Thoracic aorta (tissue), 2 donors: Measurements from ENCODE around the gene GLUL. TPM values are rescaled to one million over a fixed set of nuclear protein-coding genes. Genes with fewer than 3 reads are reported as not detected.
A peak's percentile ranks its signal among the peaks of the same experiment; 100 is the strongest.

Source experiments
- ATAC-seq: fragments of 150-250 bp; one replicate; pipeline ENCODE4 v1.8.0; 2017; ENCODE audit warnings: low read depth; ENCODE audit not compliant: insufficient number of reproducible peaks, low FRiP score
- DNase-seq: peaks from one replicate; pipeline ENCODE4 v3.0.0-alpha.2; 2020; ENCODE audit warnings: low spot score
- H3K27ac ChIP-seq, 2 donors: fragments of 200-600 bp; sonication (generic); 1 replicate in 1 of 2; 2 replicates in 1 of 2; pipeline ENCODE4 v1.5.1; 2016; ENCODE audit warnings: mild to moderate bottlenecking in 2 of 2, moderate library complexity in 2 of 2
- H3K27me3 ChIP-seq: fragments of 200-600 bp; sonication (generic); replicated peaks from 2 replicates; pipeline ENCODE4 v1.6.0; 2016; ENCODE audit warnings: mild to moderate bottlenecking; ENCODE audit not compliant: insufficient read depth
- H3K36me3 ChIP-seq: fragments of 200-600 bp; sonication (generic); one replicate; pipeline ENCODE4 v1.5.1; 2016
- H3K4me1 ChIP-seq, 2 donors: fragments of 200-600 bp; sonication (generic); 1 replicate in 1 of 2; 2 replicates in 1 of 2; pipeline versions ENCODE4 v1.5.1 to v1.6.0; 2016; ENCODE audit warnings: low read depth in 2 of 2, mild to moderate bottlenecking in 1 of 2; ENCODE audit not compliant: control insufficient read depth in 1 of 2
- H3K4me3 ChIP-seq: fragments of 200-600 bp; sonication (generic); 2 replicates; pipeline ENCODE4 v1.5.1; 2016; ENCODE audit warnings: mild to moderate bottlenecking
- H3K9me3 ChIP-seq: fragments of 200-600 bp; sonication (generic); 2 replicates; pipeline ENCODE4 v1.5.1; 2016
- total RNA-seq, 2 donors: library from RNA; depleted of rRNA; stranded (reverse); fragments of >200 nt; gene quantifications; one replicate each; pipeline versions ENCODE4 v1.1.0 to v1.2.3, GENCODE V29; 2016
- TF ChIP-seq, protein P1 (sequence below): fragments of 200-600 bp; sonication (generic); IDR thresholded peaks from one replicate; pipeline ENCODE4 v1.5.1; 2019; ENCODE audit warnings: antibody characterized with exemption

Gene GLUL
- 100 to 1,000 TPM; 705 to 998 TPM for total RNA-seq

DNA sequence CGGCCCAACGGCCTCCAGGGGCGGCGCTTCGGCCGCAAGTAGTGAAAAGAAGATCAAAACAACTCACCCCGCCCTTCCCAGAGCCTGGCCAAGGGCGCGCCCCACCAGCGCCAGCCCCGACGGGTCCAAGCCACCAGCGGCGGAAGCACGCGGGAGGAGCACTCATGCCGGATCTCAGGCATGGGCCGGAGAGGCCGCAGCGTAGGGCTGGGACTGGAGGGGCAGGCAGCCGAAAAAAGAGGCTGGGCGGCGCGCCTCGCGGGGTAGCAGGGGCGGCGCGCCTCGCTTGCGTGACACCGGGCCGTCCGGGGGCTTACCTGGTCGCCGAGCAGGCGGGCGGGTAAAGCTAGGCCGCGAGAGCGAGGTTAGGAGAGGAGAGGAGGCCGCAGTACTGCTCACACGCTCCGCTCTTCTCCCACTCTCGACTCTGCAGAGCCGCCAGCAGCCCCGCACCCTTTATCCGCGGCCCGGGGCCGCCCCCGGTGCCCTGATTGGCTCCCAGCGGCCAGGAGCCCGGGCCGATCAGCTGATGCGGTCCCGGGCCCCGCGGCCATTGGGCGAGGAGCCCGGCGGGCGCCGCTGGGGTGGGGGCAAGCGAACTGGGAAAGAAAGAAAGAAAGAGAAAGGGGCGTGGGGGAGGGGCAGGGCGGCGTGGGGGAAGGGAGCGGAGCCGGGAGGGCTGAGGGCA is at the start of gene GLUL:
GLUL (minus strand) TSS at position 429 of the 688 bp plus-strand sequence. CDS start 3,053 bp downstream, outside the sequence.
- H3K9me3 ChIP-seq = no peaks in the 10 kb centered on the region
- peak; percentile 79 for DNase-seq
- TF ChIP-seq, protein P1, sequence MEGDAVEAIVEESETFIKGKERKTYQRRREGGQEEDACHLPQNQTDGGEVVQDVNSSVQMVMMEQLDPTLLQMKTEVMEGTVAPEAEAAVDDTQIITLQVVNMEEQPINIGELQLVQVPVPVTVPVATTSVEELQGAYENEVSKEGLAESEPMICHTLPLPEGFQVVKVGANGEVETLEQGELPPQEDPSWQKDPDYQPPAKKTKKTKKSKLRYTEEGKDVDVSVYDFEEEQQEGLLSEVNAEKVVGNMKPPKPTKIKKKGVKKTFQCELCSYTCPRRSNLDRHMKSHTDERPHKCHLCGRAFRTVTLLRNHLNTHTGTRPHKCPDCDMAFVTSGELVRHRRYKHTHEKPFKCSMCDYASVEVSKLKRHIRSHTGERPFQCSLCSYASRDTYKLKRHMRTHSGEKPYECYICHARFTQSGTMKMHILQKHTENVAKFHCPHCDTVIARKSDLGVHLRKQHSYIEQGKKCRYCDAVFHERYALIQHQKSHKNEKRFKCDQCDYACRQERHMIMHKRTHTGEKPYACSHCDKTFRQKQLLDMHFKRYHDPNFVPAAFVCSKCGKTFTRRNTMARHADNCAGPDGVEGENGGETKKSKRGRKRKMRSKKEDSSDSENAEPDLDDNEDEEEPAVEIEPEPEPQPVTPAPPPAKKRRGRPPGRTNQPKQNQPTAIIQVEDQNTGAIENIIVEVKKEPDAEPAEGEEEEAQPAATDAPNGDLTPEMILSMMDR = no peak
- ATAC-seq = peak; percentile 75
- H3K27ac ChIP-seq = peak within 1 kb of the TSS; percentile 95 to 98
- H3K4me3 ChIP-seq = peak within 1 kb of the TSS; percentile 98
- peaks cover 22% of the 10 kb centered on the region for H3K36me3 ChIP-seq
- H3K4me1 ChIP-seq = peaks cover 25 to 33% of the 10 kb centered on the region in 2 donors
- H3K27me3 ChIP-seq = no peaks in the 10 kb centered on the region

DNA sequence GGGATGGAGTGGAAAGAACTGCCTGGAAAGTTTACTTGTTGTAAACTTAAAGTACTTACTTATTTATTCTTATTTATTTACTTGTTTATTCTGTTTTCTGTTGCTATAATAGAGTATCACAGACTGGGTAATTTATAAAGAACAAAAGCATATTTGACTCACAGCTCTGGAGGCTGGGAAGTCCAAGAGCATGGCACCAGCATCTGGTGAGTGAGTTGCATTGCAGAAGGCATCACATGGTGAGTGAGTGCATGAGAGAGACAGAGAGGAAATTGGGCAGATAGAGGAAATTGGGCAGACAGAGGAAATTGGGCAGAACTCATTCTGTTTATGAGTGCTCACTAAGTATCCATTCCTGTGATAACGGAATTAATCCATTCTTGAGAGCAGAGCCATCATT is 46.7 kb upstream of the GLUL start:
- Histone ChIP-seq H3K9me3 (no peaks in the 10 kb centered on the region), H3K36me3 (no peaks in the 10 kb centered on the region), H3K27ac (no peak overlapping the region), H3K27me3 (no peaks in the 10 kb centered on the region), H3K4me1 (no peaks in the 10 kb centered on the region), H3K4me3 (no peak overlapping the region)
- TF ChIP-seq, protein P1 = no peak
- DNase-seq (no peak), ATAC-seq (no peak)

DNA sequence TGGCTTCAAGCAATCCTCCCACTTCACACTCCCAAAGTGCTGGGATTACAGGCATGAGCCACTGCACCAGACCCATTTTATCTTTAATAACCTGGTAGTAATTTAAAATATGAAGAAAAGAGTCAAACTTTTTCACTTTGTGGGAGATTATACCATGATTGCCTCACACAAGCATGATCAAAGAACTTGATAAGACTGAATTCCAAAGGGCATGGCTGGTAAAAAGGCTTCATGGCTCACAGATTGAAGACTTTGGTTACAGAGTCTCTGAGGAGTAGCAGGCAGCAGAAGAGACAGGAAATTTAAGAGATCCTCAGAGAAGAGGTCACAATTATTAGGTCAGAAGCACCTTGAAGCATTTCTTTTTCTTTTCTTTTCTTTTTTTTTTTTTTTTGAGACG is 42.0 kb upstream of the GLUL start:
- H3K4me3 ChIP-seq = no peak overlapping the region
- H3K27ac ChIP-seq = no peak overlapping the region
- TF ChIP-seq, protein P1 = no peak
- DNase-seq (no peak), ATAC-seq (no peak)
- no peaks in the 10 kb centered on the region for H3K36me3 ChIP-seq
- no peaks in the 10 kb centered on the region for H3K27me3 ChIP-seq
- no peaks in the 10 kb centered on the region for H3K9me3 ChIP-seq
- H3K4me1 ChIP-seq = no peaks in the 10 kb centered on the region

DNA sequence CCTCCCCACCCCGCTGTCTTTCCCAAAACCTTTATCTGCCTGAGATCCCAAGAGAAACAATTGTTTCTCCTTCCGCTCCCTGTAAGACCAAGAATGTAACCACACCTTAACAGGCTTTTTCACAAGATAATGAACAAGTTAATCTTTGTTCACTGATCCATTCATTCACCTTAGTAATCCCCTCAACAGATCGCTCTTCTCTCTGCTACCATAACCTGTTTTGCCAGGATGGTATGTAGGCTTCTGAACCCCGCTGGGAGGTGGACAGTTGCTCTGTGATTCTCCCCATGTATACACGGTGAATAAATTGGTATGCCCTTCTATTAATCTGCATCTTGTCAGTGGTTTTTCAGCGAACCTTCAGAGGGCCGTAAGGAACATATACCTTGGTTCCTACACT is 39.7 kb upstream of the GLUL start:
- DNase-seq = no peak
- no peak for ATAC-seq
- Histone ChIP-seq H3K4me3 (no peak overlapping the region), H3K36me3 (no peaks in the 10 kb centered on the region), H3K27ac (no peak overlapping the region), H3K9me3 (no peaks in the 10 kb centered on the region), H3K4me1 (no peaks in the 10 kb centered on the region), H3K27me3 (no peaks in the 10 kb centered on the region)
- TF ChIP-seq, protein P1 = no peak

DNA sequence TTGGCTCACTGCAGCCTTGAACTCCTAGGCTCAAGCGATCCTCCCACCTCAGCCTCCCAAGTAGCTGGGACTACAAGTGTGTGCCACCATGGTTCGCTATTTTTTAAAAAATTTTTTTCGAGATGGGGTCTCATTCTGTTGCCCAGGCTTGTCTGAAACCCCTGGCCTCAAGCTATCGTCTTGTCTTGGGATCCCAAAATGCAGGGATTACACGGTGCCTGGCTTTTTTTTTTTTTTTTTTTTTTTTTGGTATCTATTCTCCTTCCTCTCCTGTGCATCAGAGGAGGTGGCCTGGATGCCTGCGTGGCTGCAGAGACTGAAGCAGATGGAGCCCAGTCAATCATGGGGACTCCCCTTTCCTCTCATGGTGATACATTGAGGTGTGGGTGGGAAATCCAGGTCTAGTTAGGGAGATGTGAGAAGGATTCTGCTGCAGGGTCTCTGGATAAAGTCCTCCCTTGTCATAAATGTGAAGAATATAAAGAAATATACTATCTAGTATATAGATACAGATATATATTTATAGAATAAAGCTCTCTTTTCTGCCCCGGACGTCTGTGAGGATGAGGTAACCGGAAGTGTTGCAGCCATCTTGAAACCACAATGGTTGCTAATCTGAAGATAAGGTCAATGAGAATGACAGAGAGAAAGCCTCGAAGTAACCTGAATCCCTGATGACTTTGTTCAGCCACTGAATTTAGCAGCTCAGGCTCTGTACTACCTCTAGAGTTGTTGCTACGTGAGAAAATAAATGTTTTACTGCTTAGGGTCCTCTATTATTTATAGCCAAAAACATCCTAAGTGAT is 38.9 kb upstream of the GLUL start:
- H3K36me3 ChIP-seq = no peaks in the 10 kb centered on the region
- TF ChIP-seq, protein P1 = no peak
- no peaks in the 10 kb centered on the region for H3K27me3 ChIP-seq
- H3K4me1 ChIP-seq = no peaks in the 10 kb centered on the region
- DNase-seq (no peak), ATAC-seq (no peak)
- no peak overlapping the region for H3K4me3 ChIP-seq
- no peak overlapping the region for H3K27ac ChIP-seq
- H3K9me3 ChIP-seq = no peaks in the 10 kb centered on the region
